Measurements from ENCODE around the gene PEX16. TPM values are rescaled to one million over a fixed set of nuclear protein-coding genes. Genes with fewer than 3 reads are reported as not detected.

The PEX16 gene
- total and polyA plus RNA-seq, 5 donors from 2014 or later = 52.6 to 64.1 (median 61.4) TPM

- peaks cover 15% of the 10 kb centered on the region for H3K27me3 ChIP-seq (ENCODE audit: control insufficient read depth, insufficient read depth, low read length)
- H3K9me3 Mint-ChIP-seq = peaks cover 0 to 5% (median 0%) of the 10 kb centered on the region in 7 donors
Measured at GRCh38 chr11:45899086-45899447, 18.6 kb downstream of the PEX16 start.

DNA sequence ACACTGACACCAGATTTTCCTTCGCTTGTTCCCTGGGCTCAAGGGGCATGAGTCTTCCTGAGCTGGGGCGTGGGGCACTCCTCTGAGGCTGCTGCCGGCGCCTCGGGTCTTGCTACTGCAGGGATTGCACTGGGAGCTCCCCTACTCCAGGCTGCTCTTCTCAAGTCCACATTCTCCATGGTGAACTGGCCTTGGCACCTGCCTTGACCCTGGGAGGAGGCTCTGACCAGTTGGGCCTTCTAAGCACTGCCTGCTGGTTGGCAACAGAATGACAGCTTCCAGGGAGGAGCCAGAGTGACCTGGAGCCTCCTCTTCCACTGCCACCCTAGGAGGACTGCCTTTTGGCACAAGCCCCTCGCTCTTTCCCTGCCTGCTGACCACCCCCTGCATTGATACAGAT lies 20.1 kb downstream of the PEX16 start:
- Histone ChIP-seq H3K36me3 (ENCODE audit: control insufficient read depth, insufficient read depth, low read length) (no peaks in the 10 kb centered on the region), H3K27me3 (ENCODE audit: control insufficient read depth, insufficient read depth, low read length) (peaks cover 15% of the 10 kb centered on the region), H3K4me3 (ENCODE audit: low read depth, low read length) (no peak overlapping the region), H3K4me1 (ENCODE audit: control insufficient read depth, insufficient read depth, low read length, poor library complexity, severe bottlenecking) (peaks cover 16% of the 10 kb centered on the region), H3K9me3 (ENCODE audit: control insufficient read depth in 2 of 2, low read length in 2 of 2) (no peaks in the 10 kb centered on the region), H3K27ac (ENCODE audit: insufficient read depth, low read length, poor library complexity, severe bottlenecking) (no peak overlapping the region)
- H3K4me3 Mint-ChIP-seq = no peak overlapping the region
- peaks cover 0 to 5% (median 0%) of the 10 kb centered on the region in 7 donors for H3K9me3 Mint-ChIP-seq
- DNase-seq = no peak
- no peak for ATAC-seq (ENCODE audit: low read depth in 2 of 2)
- H3K36me3 Mint-ChIP-seq = no peaks in the 10 kb centered on the region
- H3K27me3 Mint-ChIP-seq = peaks cover 69% of the 10 kb centered on the region
- peak overlapping the region in 1 of 3 donors; percentile 63 for H3K27ac Mint-ChIP-seq
- peaks cover 0 to 17% (median 1%) of the 10 kb centered on the region in 4 donors for H3K4me1 Mint-ChIP-seq

More at GRCh38 chr11:45899086-45899447, 18.6 kb downstream of the PEX16 start:
- ATAC-seq (ENCODE audit: low read depth in 2 of 2) = no peak
- peaks cover 0 to 17% (median 1%) of the 10 kb centered on the region in 4 donors for H3K4me1 Mint-ChIP-seq
- Histone ChIP-seq H3K9me3 (ENCODE audit: control insufficient read depth in 2 of 2, low read length in 2 of 2) (no peaks in the 10 kb centered on the region), H3K36me3 (ENCODE audit: control insufficient read depth, insufficient read depth, low read length) (no peaks in the 10 kb centered on the region), H3K4me3 (ENCODE audit: low read depth, low read length) (no peak overlapping the region), H3K4me1 (ENCODE audit: control insufficient read depth, insufficient read depth, low read length, poor library complexity, severe bottlenecking) (peaks cover 16% of the 10 kb centered on the region), H3K27ac (ENCODE audit: insufficient read depth, low read length, poor library complexity, severe bottlenecking) (no peak overlapping the region)
- no peaks in the 10 kb centered on the region for H3K36me3 Mint-ChIP-seq
- H3K27ac Mint-ChIP-seq = no peak overlapping the region
- H3K27me3 Mint-ChIP-seq = peaks cover 64% of the 10 kb centered on the region
- DNase-seq = no peak
- H3K4me3 Mint-ChIP-seq = peak overlapping the region; percentile 51 to 77 (median 66)

DNA sequence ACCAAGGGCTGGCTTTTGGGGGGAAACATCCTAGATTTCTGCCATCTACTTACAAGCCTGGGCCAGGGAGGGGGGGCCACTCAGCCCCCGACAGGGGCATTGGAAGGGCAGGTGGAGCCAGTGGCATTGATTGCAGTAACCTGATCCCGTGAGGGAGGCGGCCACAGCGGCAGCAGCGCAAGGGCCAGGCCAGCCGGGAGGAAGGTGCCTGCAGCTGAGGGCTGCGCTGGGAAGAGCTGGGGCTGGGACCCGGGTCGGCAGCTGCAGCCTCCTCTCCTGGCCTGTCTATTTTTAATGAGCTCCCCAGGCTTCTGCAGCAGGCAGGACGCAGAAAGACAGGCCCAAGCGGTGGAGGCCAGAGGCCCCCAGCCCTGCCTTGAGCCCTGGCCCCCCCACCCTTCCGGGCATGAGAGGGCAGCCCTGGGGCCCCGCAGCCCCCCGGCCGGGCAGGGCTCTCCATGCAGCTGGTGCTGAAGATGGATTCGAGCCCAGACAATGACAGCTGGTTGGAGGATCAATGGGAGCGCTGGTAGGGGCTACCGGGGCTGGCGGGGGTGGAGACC lies 21.2 kb downstream of the PEX16 start:
- Histone ChIP-seq H3K36me3 (ENCODE audit: control insufficient read depth, insufficient read depth, low read length) (no peaks in the 10 kb centered on the region), H3K27me3 (ENCODE audit: control insufficient read depth, insufficient read depth, low read length) (peaks cover 15% of the 10 kb centered on the region), H3K4me3 (ENCODE audit: low read depth, low read length) (no peak overlapping the region), H3K27ac (ENCODE audit: insufficient read depth, low read length, poor library complexity, severe bottlenecking) (no peak overlapping the region), H3K4me1 (ENCODE audit: control insufficient read depth, insufficient read depth, low read length, poor library complexity, severe bottlenecking) (peaks cover 16% of the 10 kb centered on the region), H3K9me3 (ENCODE audit: control insufficient read depth in 2 of 2, low read length in 2 of 2) (no peaks in the 10 kb centered on the region)
- no peak overlapping the region for H3K4me3 Mint-ChIP-seq
- no peaks in the 10 kb centered on the region for H3K36me3 Mint-ChIP-seq
- H3K27ac Mint-ChIP-seq = no peak overlapping the region
- peaks cover 0 to 5% (median 0%) of the 10 kb centered on the region in 7 donors for H3K9me3 Mint-ChIP-seq
- H3K27me3 Mint-ChIP-seq = peaks cover 67% of the 10 kb centered on the region
- H3K4me1 Mint-ChIP-seq = peaks cover 0 to 17% (median 1%) of the 10 kb centered on the region in 4 donors
- DNase-seq (no peak), ATAC-seq (ENCODE audit: low read depth in 2 of 2) (no peak)

DNA sequence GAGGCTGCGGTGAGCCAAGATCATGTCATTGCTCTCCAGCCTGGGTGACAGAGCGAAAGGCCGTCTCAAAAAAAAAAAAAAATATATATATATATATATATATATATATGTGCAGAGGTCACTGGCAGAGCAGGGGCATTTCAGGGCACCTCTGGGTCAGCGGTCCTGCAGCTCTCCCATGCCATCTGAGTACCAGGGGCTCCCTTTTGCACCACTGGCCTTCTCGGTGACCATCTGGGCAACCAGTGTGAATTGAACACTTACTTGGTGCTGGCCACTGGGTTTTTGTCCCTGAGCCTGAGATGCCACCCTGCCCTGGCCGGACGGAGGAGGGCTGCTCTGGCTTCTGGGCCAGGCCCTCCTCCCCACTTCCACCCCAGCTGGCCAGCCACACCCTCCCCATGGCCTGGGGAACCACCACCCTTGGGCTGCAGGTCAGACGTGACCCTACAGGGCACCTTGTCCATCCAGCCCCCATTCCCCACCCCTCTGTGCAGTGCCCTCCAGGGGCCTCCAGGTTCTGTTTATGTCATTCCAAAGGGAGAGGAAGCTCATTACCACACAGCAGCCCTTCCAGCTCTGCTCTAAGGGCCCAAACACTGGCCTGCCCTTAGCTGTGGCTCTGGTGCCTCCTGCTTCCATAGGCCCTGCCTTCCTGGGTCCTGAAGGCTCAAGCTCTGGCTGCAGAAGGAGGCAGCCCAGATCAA lies 22.0 kb downstream of the PEX16 start:
- Mint-ChIP-seq H3K27ac (no peak overlapping the region), H3K4me1 (peaks cover 0 to 15% (median 1%) of the 10 kb centered on the region in 4 donors), H3K36me3 (peaks cover 2% of the 10 kb centered on the region), H3K27me3 (peaks cover 60% of the 10 kb centered on the region), H3K4me3 (no peak overlapping the region), H3K9me3 (peaks cover 0 to 3% (median 0%) of the 10 kb centered on the region in 7 donors)
- H3K4me3 ChIP-seq (ENCODE audit: low read depth, low read length) = no peak overlapping the region
- peaks cover 16% of the 10 kb centered on the region for H3K4me1 ChIP-seq (ENCODE audit: control insufficient read depth, insufficient read depth, low read length, poor library complexity, severe bottlenecking)
- H3K9me3 ChIP-seq (ENCODE audit: control insufficient read depth in 2 of 2, low read length in 2 of 2) = no peaks in the 10 kb centered on the region
- no peak for DNase-seq
- H3K27ac ChIP-seq (ENCODE audit: insufficient read depth, low read length, poor library complexity, severe bottlenecking) = no peak overlapping the region
- H3K36me3 ChIP-seq (ENCODE audit: control insufficient read depth, insufficient read depth, low read length) = no peaks in the 10 kb centered on the region
- ATAC-seq (ENCODE audit: low read depth in 2 of 2) = no peak
- H3K27me3 ChIP-seq (ENCODE audit: control insufficient read depth, insufficient read depth, low read length) = peaks cover 15% of the 10 kb centered on the region

- no peak for ATAC-seq (ENCODE audit: low read depth in 2 of 2)
- Mint-ChIP-seq H3K27ac (peak overlapping the region in 1 of 3 donors; percentile 50), H3K9me3 (peaks cover 0 to 3% (median 0%) of the 10 kb centered on the region in 7 donors), H3K27me3 (peaks cover 60% of the 10 kb centered on the region), H3K4me3 (no peak overlapping the region), H3K4me1 (peaks cover 0 to 13% (median 1%) of the 10 kb centered on the region in 4 donors), H3K36me3 (peaks cover 6% of the 10 kb centered on the region)
- Histone ChIP-seq H3K36me3 (ENCODE audit: control insufficient read depth, insufficient read depth, low read length) (no peaks in the 10 kb centered on the region), H3K27me3 (ENCODE audit: control insufficient read depth, insufficient read depth, low read length) (peaks cover 15% of the 10 kb centered on the region), H3K4me3 (ENCODE audit: low read depth, low read length) (no peak overlapping the region), H3K4me1 (ENCODE audit: control insufficient read depth, insufficient read depth, low read length, poor library complexity, severe bottlenecking) (peaks cover 10% of the 10 kb centered on the region), H3K9me3 (ENCODE audit: control insufficient read depth in 2 of 2, low read length in 2 of 2) (no peaks in the 10 kb centered on the region), H3K27ac (ENCODE audit: insufficient read depth, low read length, poor library complexity, severe bottlenecking) (no peak overlapping the region)
- DNase-seq = no peak
Measured at GRCh38 chr11:45894555-45895247, 23.0 kb downstream of the PEX16 start.

GRCh38 chr11:45892856-45893255 lies 24.8 kb downstream of the PEX16 start:
- no peak overlapping the region for H3K4me3 ChIP-seq (ENCODE audit: low read depth, low read length)
- peaks cover 6% of the 10 kb centered on the region for H3K36me3 Mint-ChIP-seq
- H3K27me3 ChIP-seq (ENCODE audit: control insufficient read depth, insufficient read depth, low read length) = peaks cover 4% of the 10 kb centered on the region
- H3K4me1 Mint-ChIP-seq = peaks cover 0 to 4% (median 0%) of the 10 kb centered on the region in 4 donors
- no peak overlapping the region for H3K27ac Mint-ChIP-seq
- no peak for DNase-seq
- H3K27me3 Mint-ChIP-seq = peaks cover 46% of the 10 kb centered on the region
- no peak for ATAC-seq (ENCODE audit: low read depth in 2 of 2)
- H3K4me1 ChIP-seq (ENCODE audit: control insufficient read depth, insufficient read depth, low read length, poor library complexity, severe bottlenecking) = no peaks in the 10 kb centered on the region
- H3K27ac ChIP-seq (ENCODE audit: insufficient read depth, low read length, poor library complexity, severe bottlenecking) = no peak overlapping the region
- H3K4me3 Mint-ChIP-seq = no peak overlapping the region
- H3K9me3 ChIP-seq (ENCODE audit: control insufficient read depth in 2 of 2, low read length in 2 of 2) = no peaks in the 10 kb centered on the region
- H3K36me3 ChIP-seq (ENCODE audit: control insufficient read depth, insufficient read depth, low read length) = no peaks in the 10 kb centered on the region
- peaks cover 0 to 6% (median 0%) of the 10 kb centered on the region in 7 donors for H3K9me3 Mint-ChIP-seq

DNA sequence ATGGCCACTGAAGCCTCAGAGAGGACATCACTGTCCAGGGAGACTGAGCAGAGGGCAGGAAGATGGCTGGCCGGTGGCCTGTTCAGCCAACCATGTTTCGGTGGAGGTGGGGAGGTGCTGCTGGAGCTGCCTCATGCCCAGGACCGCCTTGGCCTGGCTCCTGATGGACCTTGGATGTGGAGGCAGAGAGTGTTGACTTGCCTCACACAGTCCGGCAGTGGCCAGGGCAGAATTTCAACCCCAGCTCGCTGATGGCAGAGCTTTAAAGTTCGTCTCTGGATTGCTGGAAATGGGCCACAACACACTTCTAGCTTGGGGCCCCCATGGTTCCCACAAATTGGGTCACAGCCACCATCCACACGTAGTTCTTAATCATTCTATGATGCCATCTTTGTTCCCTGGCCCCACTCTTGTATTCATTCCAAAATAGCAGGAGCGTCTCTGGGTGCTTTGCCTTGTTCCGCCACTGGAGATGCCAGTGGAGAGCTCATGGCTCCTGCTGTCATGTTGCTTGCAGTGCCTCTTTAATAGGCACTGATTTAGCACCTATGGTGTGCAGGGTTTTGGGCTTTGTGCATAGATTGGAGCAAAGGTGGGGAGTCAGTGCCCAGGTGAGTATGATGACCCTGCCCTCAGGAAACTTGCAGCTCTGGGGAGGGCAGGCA lies 26.7 kb downstream of the PEX16 start:
- no peaks in the 10 kb centered on the region for H3K27me3 ChIP-seq (ENCODE audit: control insufficient read depth, insufficient read depth, low read length)
- H3K36me3 ChIP-seq (ENCODE audit: control insufficient read depth, insufficient read depth, low read length) = no peaks in the 10 kb centered on the region
- peaks cover 1% of the 10 kb centered on the region for H3K4me1 ChIP-seq (ENCODE audit: control insufficient read depth, insufficient read depth, low read length, poor library complexity, severe bottlenecking)
- no peak overlapping the region for H3K27ac Mint-ChIP-seq
- peaks cover 0 to 3% (median 0%) of the 10 kb centered on the region in 4 donors for H3K4me1 Mint-ChIP-seq
- H3K36me3 Mint-ChIP-seq = peaks cover 6% of the 10 kb centered on the region
- H3K4me3 Mint-ChIP-seq = no peak overlapping the region
- peaks cover 0 to 8% (median 0%) of the 10 kb centered on the region in 7 donors for H3K9me3 Mint-ChIP-seq
- no peaks in the 10 kb centered on the region for H3K9me3 ChIP-seq (ENCODE audit: control insufficient read depth in 2 of 2, low read length in 2 of 2)
- no peak overlapping the region for H3K4me3 ChIP-seq (ENCODE audit: low read depth, low read length)
- ATAC-seq (ENCODE audit: low read depth in 2 of 2) = no peak
- H3K27me3 Mint-ChIP-seq = peaks cover 39% of the 10 kb centered on the region
- DNase-seq = no peak
- no peak overlapping the region for H3K27ac ChIP-seq (ENCODE audit: insufficient read depth, low read length, poor library complexity, severe bottlenecking)

Data from CD4-positive, CD25-positive, alpha-beta regulatory T cell (primary cell).